ENCODE data around the gene ZFPM1. TPM values are rescaled to one million over a fixed set of nuclear protein-coding genes. Genes with fewer than 3 reads are reported as not detected.

Gene ZFPM1
- total RNA-seq, 1 donor from 2014 or later = 5.6 TPM

DNA sequence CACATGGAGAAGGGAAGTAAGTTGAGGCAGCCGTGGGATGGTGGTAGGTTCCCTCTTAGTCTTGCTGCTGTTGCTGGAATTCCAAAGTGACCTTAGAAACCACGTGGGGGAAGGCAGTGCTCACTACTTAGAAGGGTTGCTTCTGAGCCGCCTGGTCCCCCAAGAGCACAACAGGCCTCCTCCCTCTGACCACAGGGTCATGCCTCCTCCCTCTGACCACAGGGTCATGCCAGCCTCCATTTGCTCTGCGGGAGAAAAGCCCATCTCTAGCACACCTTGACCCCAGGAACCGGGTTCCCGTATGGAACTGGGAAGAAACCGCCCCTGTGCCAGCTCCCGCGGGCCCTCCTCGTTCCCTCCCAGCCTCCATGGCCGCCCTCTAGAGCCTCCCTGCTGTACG is 13.4 kb upstream of the ZFPM1 start:
- peaks cover 29% of the 10 kb centered on the region for H3K27me3 ChIP-seq (ENCODE audit: low read depth)
- no peak for DNase-seq
- TF ChIP-seq, protein P1, sequence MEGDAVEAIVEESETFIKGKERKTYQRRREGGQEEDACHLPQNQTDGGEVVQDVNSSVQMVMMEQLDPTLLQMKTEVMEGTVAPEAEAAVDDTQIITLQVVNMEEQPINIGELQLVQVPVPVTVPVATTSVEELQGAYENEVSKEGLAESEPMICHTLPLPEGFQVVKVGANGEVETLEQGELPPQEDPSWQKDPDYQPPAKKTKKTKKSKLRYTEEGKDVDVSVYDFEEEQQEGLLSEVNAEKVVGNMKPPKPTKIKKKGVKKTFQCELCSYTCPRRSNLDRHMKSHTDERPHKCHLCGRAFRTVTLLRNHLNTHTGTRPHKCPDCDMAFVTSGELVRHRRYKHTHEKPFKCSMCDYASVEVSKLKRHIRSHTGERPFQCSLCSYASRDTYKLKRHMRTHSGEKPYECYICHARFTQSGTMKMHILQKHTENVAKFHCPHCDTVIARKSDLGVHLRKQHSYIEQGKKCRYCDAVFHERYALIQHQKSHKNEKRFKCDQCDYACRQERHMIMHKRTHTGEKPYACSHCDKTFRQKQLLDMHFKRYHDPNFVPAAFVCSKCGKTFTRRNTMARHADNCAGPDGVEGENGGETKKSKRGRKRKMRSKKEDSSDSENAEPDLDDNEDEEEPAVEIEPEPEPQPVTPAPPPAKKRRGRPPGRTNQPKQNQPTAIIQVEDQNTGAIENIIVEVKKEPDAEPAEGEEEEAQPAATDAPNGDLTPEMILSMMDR (IDR thresholded peaks at IDR 0.05) = no peak

DNA sequence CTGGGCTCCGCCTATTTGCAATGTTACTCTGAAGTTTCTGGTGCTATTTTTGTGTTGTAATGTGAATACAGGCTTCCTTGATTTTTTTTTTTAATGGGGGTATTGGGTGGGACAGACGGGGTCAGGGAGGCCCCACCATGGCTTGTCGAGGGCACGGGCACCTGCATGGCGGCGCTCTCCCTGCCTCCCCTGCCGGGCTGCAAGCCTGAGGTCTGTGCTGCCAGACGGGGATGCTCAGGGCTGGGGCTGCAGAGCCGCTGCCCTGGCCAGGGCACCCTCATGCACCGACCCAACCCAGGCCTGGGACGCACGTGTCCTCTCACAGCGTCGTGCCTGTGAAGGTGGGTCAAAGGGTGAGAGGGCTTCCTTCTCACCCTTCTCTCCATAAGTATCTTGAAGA is 13.0 kb upstream of the ZFPM1 start:
- intact Hi-C loops (cut with DNase I) = loop anchor here (5.0 kb wide), 1 partner anchor 87 kb away; no protein-coding TSS in a partner anchor
- H3K27me3 ChIP-seq (ENCODE audit: low read depth) = peaks cover 33% of the 10 kb centered on the region
- H3K27ac ChIP-seq = no peak overlapping the region
- no peaks in the 10 kb centered on the region for H3K9me3 ChIP-seq
- DNase-seq (no peak), ATAC-seq (no peak)
- H3K4me1 ChIP-seq = peaks cover 16% of the 10 kb centered on the region
- no peak overlapping the region for H3K4me3 ChIP-seq
- TF ChIP-seq, protein P1 (IDR thresholded peaks at IDR 0.05) = no peak
- H3K36me3 ChIP-seq = no peaks in the 10 kb centered on the region

More for the DNA sequence above, 13.4 kb upstream of the ZFPM1 start:
- no peak for ATAC-seq
- Histone ChIP-seq H3K4me3 (no peak overlapping the region), H3K4me1 (peaks cover 16% of the 10 kb centered on the region), H3K27ac (no peak overlapping the region), H3K36me3 (no peaks in the 10 kb centered on the region), H3K9me3 (no peaks in the 10 kb centered on the region)
- intact Hi-C loops (cut with DNase I) = loop anchor here (5.0 kb wide), 1 partner anchor 88 kb away; no protein-coding TSS in a partner anchor

DNA sequence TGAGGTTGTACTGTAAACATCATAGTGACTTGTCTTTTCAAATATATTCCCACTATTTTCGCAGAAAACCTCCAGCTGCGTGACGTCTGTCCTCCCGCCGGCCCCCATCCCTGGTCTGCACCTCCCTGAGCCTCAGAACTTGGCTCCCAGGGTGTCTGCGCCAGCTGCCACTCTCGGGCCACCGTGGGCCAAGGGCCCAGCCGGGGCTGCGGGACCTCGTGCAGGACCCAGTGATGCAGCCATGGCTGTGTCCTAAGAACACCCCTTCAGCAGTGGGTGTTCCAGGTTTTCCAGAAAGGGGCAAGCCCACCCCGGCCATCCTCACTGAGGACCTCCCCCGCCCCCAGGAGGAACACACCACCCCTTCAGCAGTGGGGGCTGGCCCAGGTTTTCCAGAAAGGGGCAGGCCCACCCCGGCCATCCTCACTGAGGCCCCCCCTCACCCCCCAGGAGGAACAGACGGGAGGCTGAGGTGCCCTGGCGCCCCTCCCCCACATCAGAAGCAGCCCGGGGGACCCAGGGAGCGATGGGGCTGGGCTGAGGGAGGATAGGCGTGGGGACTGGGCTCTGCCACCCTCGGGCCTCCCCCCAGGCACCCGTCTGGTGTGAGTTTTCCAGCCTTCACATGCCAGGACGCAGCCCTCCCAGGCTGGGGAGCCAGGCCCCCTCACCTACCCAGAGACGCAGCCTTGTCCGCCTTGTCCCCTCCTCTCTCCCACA is 12.2 kb upstream of the ZFPM1 start:
- Histone ChIP-seq H3K27ac (no peak overlapping the region), H3K9me3 (no peaks in the 10 kb centered on the region), H3K4me1 (peaks cover 16% of the 10 kb centered on the region), H3K27me3 (ENCODE audit: low read depth) (peaks cover 34% of the 10 kb centered on the region), H3K4me3 (no peak overlapping the region), H3K36me3 (no peaks in the 10 kb centered on the region)
- TF ChIP-seq, protein P1 (IDR thresholded peaks at IDR 0.05) = no peak
- intact Hi-C loops (cut with DNase I) = loop anchor here (5.0 kb wide), 1 partner anchor 86 kb away; no protein-coding TSS in a partner anchor
- DNase-seq (no peak), ATAC-seq (no peak)

DNA sequence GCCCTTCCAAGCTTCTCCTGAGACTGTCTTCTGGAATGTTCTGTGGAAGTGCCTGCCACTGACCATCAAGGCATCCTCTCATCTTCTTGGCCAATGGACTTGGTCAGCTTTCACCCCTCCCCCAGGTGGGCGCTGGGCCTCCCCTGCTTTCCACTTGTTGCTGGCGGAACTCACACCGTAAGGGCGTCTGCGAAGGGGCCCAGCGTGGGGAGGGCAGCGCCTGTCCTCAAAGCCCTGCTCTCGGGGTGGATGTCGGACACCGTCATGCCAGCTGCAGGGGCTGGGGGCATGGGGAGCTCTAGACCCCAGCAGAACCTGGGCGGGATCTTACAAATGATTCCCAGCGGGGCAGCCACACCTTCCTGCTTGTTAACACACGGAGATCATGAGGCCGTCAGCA is 11.6 kb upstream of the ZFPM1 start:
- Histone ChIP-seq H3K9me3 (no peaks in the 10 kb centered on the region), H3K4me1 (peaks cover 16% of the 10 kb centered on the region), H3K27me3 (ENCODE audit: low read depth) (peaks cover 34% of the 10 kb centered on the region), H3K27ac (no peak overlapping the region), H3K36me3 (no peaks in the 10 kb centered on the region), H3K4me3 (no peak overlapping the region)
- intact Hi-C loops (cut with DNase I) = loop anchor here (5.0 kb wide), 1 partner anchor 86 kb away; no protein-coding TSS in a partner anchor
- no peak for DNase-seq
- TF ChIP-seq, protein P1 (IDR thresholded peaks at IDR 0.05) = no peak
- no peak for ATAC-seq

DNA sequence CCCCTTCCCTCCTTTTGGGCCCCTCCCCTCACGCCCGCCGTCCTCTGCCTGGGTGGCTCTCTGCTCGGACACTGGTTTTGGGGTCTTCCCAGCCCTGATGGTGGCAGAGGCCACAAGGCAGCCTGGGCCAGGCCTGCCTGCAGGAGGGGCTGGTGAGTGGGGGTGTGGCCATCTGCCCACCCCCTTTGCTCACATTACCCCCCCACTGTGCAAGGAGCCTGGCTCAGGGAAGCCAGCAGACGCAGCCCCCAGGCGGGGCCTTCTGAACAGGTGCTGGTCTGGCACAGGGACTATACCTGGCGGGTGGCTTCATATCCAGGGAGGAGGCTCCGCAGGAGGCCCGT is 10.7 kb upstream of the ZFPM1 start:
- no peak for DNase-seq
- peaks cover 31% of the 10 kb centered on the region for H3K27me3 ChIP-seq (ENCODE audit: low read depth)
- peaks cover 11% of the 10 kb centered on the region for H3K4me1 ChIP-seq
- intact Hi-C loops (cut with DNase I) = loop anchor here (5.0 kb wide), 1 partner anchor 85 kb away; no protein-coding TSS in a partner anchor
- H3K27ac ChIP-seq = no peak overlapping the region
- no peaks in the 10 kb centered on the region for H3K9me3 ChIP-seq
- TF ChIP-seq, protein P1 (IDR thresholded peaks at IDR 0.05) = no peak
- no peaks in the 10 kb centered on the region for H3K36me3 ChIP-seq
- H3K4me3 ChIP-seq = no peak overlapping the region
- no peak for ATAC-seq

Data from lower lobe of right lung (tissue), 2 donors.